Kidney (tissue), 14 donors: ENCODE data around the gene COX17. TPM values are rescaled to one million over a fixed set of nuclear protein-coding genes. Genes with fewer than 3 reads are reported as not detected.

Experiments used
- DNase-seq, 5 donors: peaks; one replicate each; pipeline ENCODE4 v3.0.0-alpha.2; 2013 to 2020
- FAIRE-seq: peaks from 2 replicates; lab custom pipeline; 2012; peaks lifted over from hg19 to GRCh38; lab: Jason Lieb, UNC
- H3K27ac ChIP-seq, 2 donors: one replicate each; pipeline ENCODE4 v1.7.0; 2013; ENCODE audit warnings: low read depth in 2 of 2, low read length in 2 of 2, inconsistent platforms in 1 of 2
- H3K27me3 ChIP-seq: one replicate; pipeline ENCODE4 v1.7.1; 2013; ENCODE audit warnings: low read length, inconsistent platforms; ENCODE audit not compliant: control insufficient read depth, insufficient read depth
- H3K36me3 ChIP-seq, 3 donors: one replicate each; pipeline versions ENCODE4 v1.7.0 to v1.7.1; 2013; ENCODE audit warnings: low read length in 3 of 3, control low read depth in 1 of 3, inconsistent platforms in 1 of 3; ENCODE audit not compliant: insufficient read depth in 3 of 3, control insufficient read depth in 2 of 3
- H3K4me1 ChIP-seq, 3 donors: one replicate each; pipeline versions ENCODE4 v1.7.0 to v1.7.1; 2013; ENCODE audit warnings: low read length in 3 of 3, inconsistent platforms in 1 of 3, low read depth in 1 of 3; ENCODE audit not compliant: control insufficient read depth in 2 of 3, insufficient read depth in 2 of 3
- H3K4me3 ChIP-seq, 3 donors: one replicate each; pipeline versions ENCODE4 v1.7.0 to v1.8.1; 2013; ENCODE audit warnings: low read length in 3 of 3, control low read depth in 1 of 3, inconsistent platforms in 1 of 3
- H3K9ac ChIP-seq, 3 donors: one replicate each; pipeline versions ENCODE4 v1.7.0 to v1.7.1; 2013; ENCODE audit warnings: low read length in 3 of 3, control low read depth in 1 of 3, inconsistent platforms in 1 of 3
- H3K9me3 ChIP-seq, 3 donors: one replicate each; pipeline versions ENCODE4 v1.7.0 to v1.7.1; 2013; ENCODE audit warnings: low read length in 3 of 3, control low read depth in 1 of 3, inconsistent platforms in 1 of 3; ENCODE audit not compliant: control insufficient read depth in 2 of 3, insufficient read depth in 1 of 3
- intact Hi-C: fragments of 100-400 bp; cut with DNase I; formaldehyde crosslinking; loops from one replicate; pipeline ENCODE4 v1.11.1; 2022
- polyA plus RNA-seq: library from polyadenylated mRNA; stranded (reverse); fragments of 350-450 nt; fragmentation: Illumina TruSeq; extraction: RNeasy Lipid Tissue Mini Kit (QIAGEN cat#74804); gene quantifications from one replicate; pipeline ENCODE4 v1.2.3, GENCODE V29; 2014; ENCODE audit warnings: low read depth, low replicate concordance; ENCODE audit not compliant: insufficient read depth
- total RNA-seq: library from RNA; stranded (reverse); fragmentation: NEBNext Ultra II Directional; extraction: Animal tissue kit (Norgen Biotek cat#: 25700); gene quantifications from one replicate; pipeline ENCODE4 v1.2.1, GENCODE V29; 2021
- TF ChIP-seq, protein P1 (sequence below): IDR thresholded peaks from 3 replicates; pipeline ENCODE4 v1.5.1; 2012; ENCODE audit warnings: mild to moderate bottlenecking, moderate library complexity, borderline replicate concordance; ENCODE audit not compliant: insufficient read depth; ENCODE audit errors: extremely low read depth
- donor health status: control.
- donor health status: control.
- donor health status: control.
- donor health status: control.
- donor health status: control.
- donor health status: DM: yes; HTN: yes; CAD: no.
- donor health status: Normal renal cell carcinoma (clear cell type).

COX17 gene
- total and polyA plus RNA-seq, 2 donors from 2014 or later = 46.4 to 218 TPM

DNA sequence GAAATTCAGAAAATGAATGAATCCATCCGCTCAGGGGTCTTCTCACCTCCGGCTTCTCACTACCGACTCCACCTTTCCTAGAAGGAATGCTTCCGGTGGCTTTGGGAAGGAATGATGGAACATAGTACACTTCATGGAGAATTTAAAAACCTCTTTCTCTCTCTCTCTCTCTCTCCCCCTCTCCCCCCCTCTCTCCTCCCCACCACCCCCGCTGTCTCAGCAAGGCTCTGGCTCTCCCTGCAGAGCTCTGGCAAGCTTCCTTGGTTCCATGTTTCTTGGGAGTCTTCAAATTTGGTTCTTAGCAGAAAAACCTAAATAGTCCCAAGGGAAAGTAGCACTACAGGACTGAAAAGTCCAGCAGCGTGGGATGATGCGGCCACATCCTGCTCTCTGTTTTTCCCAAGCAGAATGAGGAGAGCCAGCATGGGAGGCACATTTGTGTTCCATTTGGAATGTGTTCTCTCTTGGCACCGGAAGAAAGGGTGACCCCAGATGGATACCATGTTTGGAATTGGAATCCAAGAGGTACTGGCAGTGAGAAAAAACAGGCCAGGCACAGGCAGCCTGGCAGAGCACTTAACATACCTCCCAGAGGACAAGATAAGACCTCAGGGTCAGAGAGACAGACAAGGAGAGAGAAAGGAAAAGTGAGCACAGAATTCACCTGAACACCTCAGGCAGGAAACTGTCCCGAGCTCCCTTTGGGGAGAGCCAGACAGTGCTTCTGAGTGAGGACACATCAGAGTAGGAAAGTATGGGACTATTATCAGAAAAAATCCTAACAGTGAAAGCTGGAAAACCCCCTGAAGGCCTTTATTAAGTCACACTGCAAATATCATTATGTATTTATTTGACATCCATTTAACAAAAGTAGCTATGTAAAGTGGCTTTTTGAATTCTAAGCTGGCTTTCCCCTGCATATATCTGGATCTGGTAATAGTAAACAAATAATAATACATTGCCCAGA lies 16.4 kb downstream of the COX17 start, which contains the start of gene POPDC2:
TSS of gene POPDC2 (minus strand) at position 116 of the 967 bp plus-strand sequence. CDS start 166 bp downstream, outside the sequence.
- DNase-seq = no peak
- H3K27ac ChIP-seq = no peak within 1 kb of the TSS
- intact Hi-C loops = no loop called here
- no peaks in the 10 kb centered on the region for H3K9me3 ChIP-seq
- TF ChIP-seq, protein P1, sequence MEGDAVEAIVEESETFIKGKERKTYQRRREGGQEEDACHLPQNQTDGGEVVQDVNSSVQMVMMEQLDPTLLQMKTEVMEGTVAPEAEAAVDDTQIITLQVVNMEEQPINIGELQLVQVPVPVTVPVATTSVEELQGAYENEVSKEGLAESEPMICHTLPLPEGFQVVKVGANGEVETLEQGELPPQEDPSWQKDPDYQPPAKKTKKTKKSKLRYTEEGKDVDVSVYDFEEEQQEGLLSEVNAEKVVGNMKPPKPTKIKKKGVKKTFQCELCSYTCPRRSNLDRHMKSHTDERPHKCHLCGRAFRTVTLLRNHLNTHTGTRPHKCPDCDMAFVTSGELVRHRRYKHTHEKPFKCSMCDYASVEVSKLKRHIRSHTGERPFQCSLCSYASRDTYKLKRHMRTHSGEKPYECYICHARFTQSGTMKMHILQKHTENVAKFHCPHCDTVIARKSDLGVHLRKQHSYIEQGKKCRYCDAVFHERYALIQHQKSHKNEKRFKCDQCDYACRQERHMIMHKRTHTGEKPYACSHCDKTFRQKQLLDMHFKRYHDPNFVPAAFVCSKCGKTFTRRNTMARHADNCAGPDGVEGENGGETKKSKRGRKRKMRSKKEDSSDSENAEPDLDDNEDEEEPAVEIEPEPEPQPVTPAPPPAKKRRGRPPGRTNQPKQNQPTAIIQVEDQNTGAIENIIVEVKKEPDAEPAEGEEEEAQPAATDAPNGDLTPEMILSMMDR = no peak
- H3K4me1 ChIP-seq = peaks cover 0 to 4% (median 0%) of the 10 kb centered on the region in 3 donors
- no peak within 1 kb of the TSS for H3K9ac ChIP-seq
- no peak for FAIRE-seq
- no peaks in the 10 kb centered on the region for H3K27me3 ChIP-seq
- H3K36me3 ChIP-seq = peaks cover 0 to 4% (median 0%) of the 10 kb centered on the region in 3 donors
- H3K4me3 ChIP-seq = no peak within 1 kb of the TSS

DNA sequence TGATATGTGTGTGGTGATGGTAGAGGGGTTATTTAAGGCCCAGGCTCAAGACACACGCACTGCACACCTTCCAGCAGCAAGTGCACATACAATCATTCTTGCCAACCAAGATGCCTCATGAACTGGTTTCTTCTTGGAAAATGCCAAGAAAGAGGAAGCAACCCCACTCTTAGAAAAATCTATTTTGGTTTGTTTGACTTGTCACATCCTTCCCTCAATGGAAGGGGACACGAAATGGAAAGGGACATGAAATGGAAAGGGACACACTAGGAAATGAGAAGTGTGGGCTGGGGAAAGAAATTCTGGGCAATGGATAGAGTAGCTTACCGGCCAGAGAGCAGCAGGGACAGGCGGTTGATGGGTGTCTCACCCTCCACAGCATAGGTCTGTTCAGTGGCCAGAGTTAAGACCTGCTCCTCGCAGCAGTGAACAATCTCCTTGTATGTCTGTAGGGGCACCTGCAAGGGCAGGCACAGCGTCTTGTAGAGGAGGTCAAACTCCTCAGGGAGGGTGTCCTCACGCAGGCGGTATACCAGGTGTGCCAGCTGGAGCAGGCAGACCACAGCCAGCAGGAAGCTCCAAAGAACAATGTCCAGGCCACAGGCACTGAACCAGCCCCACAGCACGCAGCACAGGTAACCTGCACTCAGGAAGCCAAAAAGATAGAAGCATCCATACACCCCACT lies 17.5 kb downstream of the COX17 start:
- no peak overlapping the region for H3K4me3 ChIP-seq
- peak in 1 of 5 donors; percentile 47 for DNase-seq
- no peak overlapping the region for H3K27ac ChIP-seq
- H3K9ac ChIP-seq = no peak overlapping the region
- intact Hi-C loops = no loop called here
- no peak for FAIRE-seq
- no peaks in the 10 kb centered on the region for H3K27me3 ChIP-seq
- H3K4me1 ChIP-seq = peaks cover 0 to 4% (median 0%) of the 10 kb centered on the region in 3 donors
- peaks cover 0 to 4% (median 0%) of the 10 kb centered on the region in 3 donors for H3K36me3 ChIP-seq
- TF ChIP-seq, protein P1 = no peak
- no peaks in the 10 kb centered on the region for H3K9me3 ChIP-seq

DNA sequence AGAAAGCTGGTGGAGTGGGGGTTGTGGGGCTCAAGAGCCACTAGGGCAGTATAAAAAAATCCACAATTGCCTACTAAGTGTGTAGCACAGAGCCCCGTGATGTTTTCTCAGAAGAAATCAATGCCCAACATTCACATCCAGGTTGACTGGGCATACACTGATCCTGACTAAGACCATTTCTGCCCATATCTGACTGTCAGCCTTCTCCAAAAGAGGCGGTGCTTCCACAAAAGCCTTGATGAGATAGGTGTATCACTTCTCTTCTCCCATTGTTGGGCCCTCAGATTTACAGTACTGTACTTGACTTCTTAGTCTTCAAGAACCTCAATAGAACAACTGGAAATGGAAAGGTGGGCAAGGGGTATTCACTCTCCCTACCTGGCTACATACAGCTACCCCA lies 18.2 kb downstream of the COX17 start:
- peaks cover 0 to 4% (median 0%) of the 10 kb centered on the region in 3 donors for H3K4me1 ChIP-seq
- no peak overlapping the region for H3K4me3 ChIP-seq
- H3K27ac ChIP-seq = no peak overlapping the region
- H3K36me3 ChIP-seq = peaks cover 0 to 4% (median 0%) of the 10 kb centered on the region in 3 donors
- H3K9me3 ChIP-seq = no peaks in the 10 kb centered on the region
- H3K9ac ChIP-seq = no peak overlapping the region
- H3K27me3 ChIP-seq = no peaks in the 10 kb centered on the region
- intact Hi-C loops = no loop called here
- DNase-seq = no peak
- TF ChIP-seq, protein P1 = no peak
- FAIRE-seq = no peak
